IPS-15b (cell line): ENCODE results near the gene PRKCE.

ENCODE experiments used
- H3K27me3 ChIP-seq: one replicate; pipeline ENCODE4 v1.6.1; 2013; ENCODE audit warnings: low read length; ENCODE audit not compliant: control insufficient read depth, insufficient read depth
- H3K36me3 ChIP-seq: one replicate; pipeline ENCODE4 v1.6.1; 2013; ENCODE audit warnings: low read length; ENCODE audit not compliant: control insufficient read depth, insufficient read depth
- H3K4me1 ChIP-seq: one replicate; pipeline ENCODE4 v1.6.1; 2013; ENCODE audit warnings: mild to moderate bottlenecking, low read length; ENCODE audit not compliant: control insufficient read depth, insufficient read depth
- H3K4me3 ChIP-seq: one replicate; pipeline ENCODE4 v1.5.1; 2013; ENCODE audit warnings: low read depth, low read length
- H3K9ac ChIP-seq: one replicate; pipeline ENCODE4 v1.6.1; 2013; ENCODE audit warnings: low read depth, mild to moderate bottlenecking, low read length
- H3K9me3 ChIP-seq: one replicate; pipeline ENCODE4 v1.6.1; 2013; ENCODE audit warnings: mild to moderate bottlenecking, low read length; ENCODE audit not compliant: control insufficient read depth, insufficient read depth

Gene PRKCE

DNA sequence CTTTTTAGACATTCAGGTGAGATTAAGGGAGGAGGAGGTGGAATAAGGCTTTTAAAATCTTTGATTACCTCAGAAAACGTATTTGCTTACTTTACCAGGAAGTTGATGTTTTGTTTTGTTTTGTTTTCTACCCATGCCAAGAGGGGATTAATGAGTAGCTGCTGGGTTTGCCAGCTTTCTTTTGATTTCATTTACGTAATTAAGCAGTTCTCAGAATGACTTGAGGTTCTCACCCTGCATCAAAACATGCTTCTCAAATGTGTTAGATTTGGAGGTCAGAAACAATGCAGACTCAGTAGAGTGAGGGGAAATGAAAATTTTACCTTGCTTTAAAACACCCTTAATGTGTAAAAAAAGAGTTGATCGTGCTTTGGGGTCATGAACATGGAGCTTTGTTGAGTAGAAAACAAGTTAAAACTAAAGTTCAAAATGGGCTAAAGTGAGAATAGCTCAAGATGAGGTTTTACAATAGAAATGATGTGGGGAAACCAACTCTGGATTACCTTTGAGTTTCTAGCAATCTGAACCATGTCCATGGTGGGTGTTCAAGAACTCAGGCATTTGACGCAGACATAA lies 428.6 kb downstream of the PRKCE start:
- Histone ChIP-seq H3K36me3 (no peaks in the 10 kb centered on the region), H3K9me3 (no peaks in the 10 kb centered on the region)

DNA sequence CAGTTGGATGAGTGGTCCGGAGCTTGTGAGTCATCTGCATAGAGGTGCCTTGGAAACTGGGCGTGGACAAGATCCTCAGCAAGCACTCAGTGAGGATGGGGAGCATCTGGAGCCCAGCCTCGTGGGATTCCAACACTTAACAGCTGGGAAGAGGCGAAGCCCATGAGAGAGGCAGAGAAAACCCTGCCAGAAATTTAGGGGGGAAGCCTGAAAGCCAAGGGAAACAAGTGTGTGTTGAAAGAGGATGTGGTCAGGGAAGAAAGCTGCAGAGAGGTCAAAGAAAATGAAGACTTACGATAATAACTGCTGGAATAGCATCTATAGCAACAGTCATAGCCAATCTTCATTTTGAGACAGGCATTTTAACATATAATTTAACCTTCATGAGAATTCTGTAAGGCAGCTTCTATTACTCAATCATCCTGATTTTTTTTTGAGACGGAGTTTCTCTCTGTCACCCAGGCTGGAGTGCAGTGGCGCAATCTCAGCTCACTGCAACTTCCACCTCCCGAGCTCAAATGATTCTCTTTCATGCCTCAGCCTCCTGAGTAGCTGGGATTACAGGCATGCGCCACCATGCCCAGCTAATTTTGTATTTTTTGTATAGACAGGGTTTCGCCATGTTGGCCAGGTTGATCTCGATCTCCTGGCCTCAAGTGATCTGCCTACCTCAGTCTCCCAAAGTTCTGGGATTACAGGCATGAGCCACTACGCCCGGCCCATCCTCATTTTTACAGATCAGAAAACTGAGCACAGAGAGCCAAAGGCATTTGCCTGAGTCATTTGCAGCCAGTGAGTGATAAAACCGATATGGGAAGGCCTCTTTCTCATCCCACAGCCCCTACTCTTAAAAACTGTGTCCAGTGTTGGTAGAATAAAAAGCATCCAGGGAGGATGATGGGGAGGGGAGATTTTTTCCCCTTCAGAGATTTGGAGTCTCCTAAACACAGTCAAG lies 431.3 kb downstream of the PRKCE start:
- Histone ChIP-seq H3K9ac (no peak overlapping the region), H3K36me3 (no peaks in the 10 kb centered on the region), H3K4me1 (no peaks in the 10 kb centered on the region), H3K27me3 (no peaks in the 10 kb centered on the region), H3K4me3 (no peak overlapping the region), H3K9me3 (no peaks in the 10 kb centered on the region)

More for the DNA sequence above, 428.6 kb downstream of the PRKCE start:
- H3K4me1 ChIP-seq = no peaks in the 10 kb centered on the region
- H3K27me3 ChIP-seq = no peaks in the 10 kb centered on the region
- H3K9ac ChIP-seq = no peak overlapping the region
- no peak overlapping the region for H3K4me3 ChIP-seq

DNA sequence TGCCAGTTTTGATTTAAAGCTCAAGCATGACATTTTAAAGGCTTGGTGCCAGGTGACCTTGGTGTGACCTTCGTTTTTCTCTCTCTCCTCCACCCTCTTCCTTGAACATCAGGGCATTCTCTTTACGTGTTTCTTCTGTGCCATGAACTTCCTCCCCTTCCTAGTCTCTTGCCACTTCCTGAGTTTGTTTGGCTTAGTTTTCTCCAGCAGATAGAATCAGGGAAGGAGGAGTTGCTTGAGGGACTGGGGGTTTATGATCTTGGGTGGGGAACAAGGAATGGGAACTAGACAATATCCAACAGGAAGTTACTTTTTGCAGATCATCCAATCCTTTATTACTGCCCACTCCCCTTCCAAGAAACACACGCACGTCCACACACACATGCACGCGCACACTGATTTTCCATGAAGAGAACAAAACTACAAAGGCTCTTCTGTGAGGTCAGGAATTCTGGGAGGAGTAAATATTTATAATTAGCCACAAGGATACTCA lies 435.1 kb downstream of the PRKCE start:
- H3K27me3 ChIP-seq = no peaks in the 10 kb centered on the region
- no peak overlapping the region for H3K4me3 ChIP-seq
- no peak overlapping the region for H3K9ac ChIP-seq
- no peaks in the 10 kb centered on the region for H3K36me3 ChIP-seq
- peaks cover 4% of the 10 kb centered on the region for H3K4me1 ChIP-seq
- no peaks in the 10 kb centered on the region for H3K9me3 ChIP-seq

- Histone ChIP-seq H3K36me3 (no peaks in the 10 kb centered on the region), H3K27me3 (no peaks in the 10 kb centered on the region), H3K4me1 (peaks cover 4% of the 10 kb centered on the region), H3K9ac (no peak overlapping the region), H3K4me3 (no peak overlapping the region), H3K9me3 (no peaks in the 10 kb centered on the region)
These were observed 436.0 kb downstream of the PRKCE start for GRCh38 chr2:46087492-46087891.

- peak overlapping the region; percentile 15 for H3K4me3 ChIP-seq
- no peaks in the 10 kb centered on the region for H3K9me3 ChIP-seq
- H3K4me1 ChIP-seq = peaks cover 4% of the 10 kb centered on the region
- H3K27me3 ChIP-seq = no peaks in the 10 kb centered on the region
- H3K9ac ChIP-seq = no peak overlapping the region
- no peaks in the 10 kb centered on the region for H3K36me3 ChIP-seq
These were observed 439.5 kb downstream of the PRKCE start for GRCh38 chr2:46091004-46091403.

GRCh38 chr2:46091961-46092667 lies 440.6 kb downstream of the PRKCE start:
- H3K27me3 ChIP-seq = no peaks in the 10 kb centered on the region
- peaks cover 4% of the 10 kb centered on the region for H3K4me1 ChIP-seq
- H3K9ac ChIP-seq = no peak overlapping the region
- no peak overlapping the region for H3K4me3 ChIP-seq
- no peaks in the 10 kb centered on the region for H3K36me3 ChIP-seq
- no peaks in the 10 kb centered on the region for H3K9me3 ChIP-seq

GRCh38 chr2:46094689-46095088 lies 443.2 kb downstream of the PRKCE start:
- peaks cover 4% of the 10 kb centered on the region for H3K4me1 ChIP-seq
- H3K27me3 ChIP-seq = no peaks in the 10 kb centered on the region
- no peak overlapping the region for H3K4me3 ChIP-seq
- no peaks in the 10 kb centered on the region for H3K9me3 ChIP-seq
- no peaks in the 10 kb centered on the region for H3K36me3 ChIP-seq
- no peak overlapping the region for H3K9ac ChIP-seq

DNA sequence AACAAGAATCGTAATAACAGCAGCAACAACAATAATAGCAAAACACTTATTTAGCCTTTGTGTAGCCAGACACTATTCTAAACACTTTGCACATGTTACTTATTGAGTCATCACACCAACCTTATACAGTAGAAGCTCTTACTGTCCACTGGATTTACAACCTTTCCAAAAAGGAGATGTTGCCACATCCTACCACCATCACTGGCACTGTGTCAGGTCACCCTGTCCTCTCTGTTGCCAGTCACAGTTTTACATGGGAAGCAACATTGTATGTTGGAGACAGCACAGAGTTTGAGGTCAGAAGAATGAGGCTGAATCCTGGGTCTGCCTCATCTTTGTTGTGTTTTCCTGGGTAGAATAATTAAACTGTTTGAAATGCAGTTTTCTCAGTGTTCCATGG lies 444.4 kb downstream of the PRKCE start:
- no peaks in the 10 kb centered on the region for H3K9me3 ChIP-seq
- H3K4me1 ChIP-seq = peaks cover 4% of the 10 kb centered on the region
- no peaks in the 10 kb centered on the region for H3K27me3 ChIP-seq
- H3K9ac ChIP-seq = no peak overlapping the region
- no peak overlapping the region for H3K4me3 ChIP-seq
- no peaks in the 10 kb centered on the region for H3K36me3 ChIP-seq

GRCh38 chr2:46096260-46096659 lies 444.8 kb downstream of the PRKCE start:
- Histone ChIP-seq H3K4me3 (no peak overlapping the region), H3K4me1 (peaks cover 2% of the 10 kb centered on the region), H3K9ac (no peak overlapping the region), H3K36me3 (no peaks in the 10 kb centered on the region), H3K27me3 (no peaks in the 10 kb centered on the region), H3K9me3 (no peaks in the 10 kb centered on the region)

- Histone ChIP-seq H3K4me1 (no peaks in the 10 kb centered on the region), H3K9me3 (no peaks in the 10 kb centered on the region), H3K4me3 (no peak overlapping the region), H3K9ac (no peak overlapping the region), H3K36me3 (no peaks in the 10 kb centered on the region), H3K27me3 (no peaks in the 10 kb centered on the region)
These were observed 446.4 kb downstream of the PRKCE start for GRCh38 chr2:46097714-46098480.

- Histone ChIP-seq H3K27me3 (no peaks in the 10 kb centered on the region), H3K36me3 (no peaks in the 10 kb centered on the region), H3K4me3 (no peak overlapping the region), H3K9me3 (no peaks in the 10 kb centered on the region), H3K4me1 (no peaks in the 10 kb centered on the region), H3K9ac (no peak overlapping the region)
These were observed 447.2 kb downstream of the PRKCE start for GRCh38 chr2:46098621-46099062.
